ENCODE data around the gene TRH. TPM values are rescaled to one million over a fixed set of nuclear protein-coding genes. Genes with fewer than 3 reads are reported as not detected.

Gene TRH
- total RNA-seq, 1 experiment from 2014 or later = 0.22 TPM

- no peak overlapping the region for H3K4me3 Mint-ChIP-seq
- H3K36me3 Mint-ChIP-seq = no peaks in the 10 kb centered on the region
- CTCF ChIA-PET = interaction anchor here (0.7 to 1.8 kb wide), 3 partner anchors 11 to 1313 kb away, joined by 3 to 14 read pairs (median 3); no protein-coding TSS in a partner anchor
- no peak overlapping the region for H3K27ac Mint-ChIP-seq
- no peaks in the 10 kb centered on the region for H3K9me3 Mint-ChIP-seq
- no peaks in the 10 kb centered on the region for H3K4me1 Mint-ChIP-seq
- DNase-seq (ENCODE audit: low spot score) (no peak), ATAC-seq (no peak)
- TF ChIP-seq ZNF425 (CRISPR knock-in tag; conservative IDR thresholded peaks at IDR 0.05) (no peak), SMAD4 (CRISPR knock-in tag; IDR thresholded peaks at IDR 0.05) (no peak)
- TF ChIP-seq, protein P1, sequence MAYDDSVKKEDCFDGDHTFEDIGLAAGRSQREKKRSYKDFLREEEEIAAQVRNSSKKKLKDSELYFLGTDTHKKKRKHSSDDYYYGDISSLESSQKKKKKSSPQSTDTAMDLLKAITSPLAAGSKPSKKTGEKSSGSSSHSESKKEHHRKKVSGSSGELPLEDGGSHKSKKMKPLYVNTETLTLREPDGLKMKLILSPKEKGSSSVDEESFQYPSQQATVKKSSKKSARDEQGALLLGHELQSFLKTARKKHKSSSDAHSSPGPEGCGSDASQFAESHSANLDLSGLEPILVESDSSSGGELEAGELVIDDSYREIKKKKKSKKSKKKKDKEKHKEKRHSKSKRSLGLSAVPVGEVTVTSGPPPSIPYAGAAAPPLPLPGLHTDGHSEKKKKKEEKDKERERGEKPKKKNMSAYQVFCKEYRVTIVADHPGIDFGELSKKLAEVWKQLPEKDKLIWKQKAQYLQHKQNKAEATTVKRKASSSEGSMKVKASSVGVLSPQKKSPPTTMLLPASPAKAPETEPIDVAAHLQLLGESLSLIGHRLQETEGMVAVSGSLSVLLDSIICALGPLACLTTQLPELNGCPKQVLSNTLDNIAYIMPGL (CRISPR knock-in tag; IDR thresholded peaks at IDR 0.05) = no peak
- H3K27me3 Mint-ChIP-seq (ENCODE audit: low read depth) = peaks cover 17% of the 10 kb centered on the region; the same call in 1 of the 2 replicates
- POLR2A ChIA-PET = interaction anchor here (1.1 kb wide), 1 partner anchor 10 kb away, joined by 3 read pairs; no protein-coding TSS in a partner anchor
Measured at GRCh38 chr3:129952556-129953355, 21.8 kb upstream of the TRH start.

DNA sequence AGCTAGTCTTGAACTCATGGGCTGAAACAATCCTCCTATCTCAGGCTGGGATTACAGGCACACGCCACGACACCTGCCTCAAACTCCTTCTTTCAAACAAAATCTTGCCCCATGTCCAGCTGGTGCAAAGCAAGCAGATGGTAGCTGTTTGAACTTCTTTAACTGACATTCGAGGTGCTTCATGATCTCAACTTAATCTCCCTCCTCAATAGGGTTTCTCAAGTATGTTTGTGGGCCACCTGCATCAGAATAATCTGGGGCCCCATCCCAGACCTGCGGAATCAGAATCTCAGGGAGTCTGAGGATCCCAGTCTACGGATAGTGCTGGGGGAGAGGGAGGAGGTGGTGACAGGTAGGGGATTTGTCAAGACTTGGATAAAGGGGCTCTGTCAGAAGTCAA, 20.9 kb upstream of the TRH start:
- ATAC-seq (no peak), DNase-seq (ENCODE audit: low spot score) (no peak)
- CTCF ChIA-PET = interaction anchor here (1.8 kb wide), 1 partner anchor 11 kb away, joined by 14 read pairs; no protein-coding TSS in a partner anchor
- no peaks in the 10 kb centered on the region for H3K9me3 Mint-ChIP-seq
- POLR2A ChIA-PET = no interaction called here
- no peaks in the 10 kb centered on the region for H3K4me1 Mint-ChIP-seq
- H3K27me3 Mint-ChIP-seq (ENCODE audit: low read depth) = peaks cover 24% of the 10 kb centered on the region; the same call in 1 of the 2 replicates
- no peaks in the 10 kb centered on the region for H3K36me3 Mint-ChIP-seq
- H3K27ac Mint-ChIP-seq = no peak overlapping the region
- H3K4me3 Mint-ChIP-seq = no peak overlapping the region
- TF ChIP-seq CREB1 (CRISPR knock-in tag; IDR thresholded peaks at IDR 0.05) (no peak), PRDM15 (CRISPR knock-in tag; IDR thresholded peaks at IDR 0.05) (no peak), TEAD4 (CRISPR knock-in tag; IDR thresholded peaks at IDR 0.05) (no peak), JUN (CRISPR knock-in tag; IDR thresholded peaks at IDR 0.05) (no peak), TCF7 (CRISPR knock-in tag; IDR thresholded peaks at IDR 0.05; ENCODE audit: low read depth) (no peak), SMAD4 (CRISPR knock-in tag; IDR thresholded peaks at IDR 0.05) (no peak), CBFB (CRISPR knock-in tag; IDR thresholded peaks at IDR 0.05; ENCODE audit: low read depth) (no peak), ATF2 (CRISPR knock-in tag; IDR thresholded peaks at IDR 0.05; ENCODE audit: borderline replicate concordance, low read depth) (no peak), ZNF121 (CRISPR knock-in tag; IDR thresholded peaks at IDR 0.05) (no peak), IRF2 (CRISPR knock-in tag; IDR thresholded peaks at IDR 0.05; ENCODE audit: borderline replicate concordance, low read depth) (no peak), USF1 (CRISPR knock-in tag; IDR thresholded peaks at IDR 0.05) (no peak), FOXK1 (CRISPR knock-in tag; IDR thresholded peaks at IDR 0.05) (no peak), ZNF232 (CRISPR knock-in tag; IDR thresholded peaks at IDR 0.05) (no peak), KAT7 (CRISPR knock-in tag; IDR thresholded peaks at IDR 0.05; ENCODE audit: borderline replicate concordance) (no peak), ZNF317 (CRISPR knock-in tag; IDR thresholded peaks at IDR 0.05; ENCODE audit: borderline replicate concordance, low read depth) (no peak), NR2C2 (CRISPR knock-in tag; IDR thresholded peaks at IDR 0.05) (no peak)
- TF ChIP-seq, protein P2, sequence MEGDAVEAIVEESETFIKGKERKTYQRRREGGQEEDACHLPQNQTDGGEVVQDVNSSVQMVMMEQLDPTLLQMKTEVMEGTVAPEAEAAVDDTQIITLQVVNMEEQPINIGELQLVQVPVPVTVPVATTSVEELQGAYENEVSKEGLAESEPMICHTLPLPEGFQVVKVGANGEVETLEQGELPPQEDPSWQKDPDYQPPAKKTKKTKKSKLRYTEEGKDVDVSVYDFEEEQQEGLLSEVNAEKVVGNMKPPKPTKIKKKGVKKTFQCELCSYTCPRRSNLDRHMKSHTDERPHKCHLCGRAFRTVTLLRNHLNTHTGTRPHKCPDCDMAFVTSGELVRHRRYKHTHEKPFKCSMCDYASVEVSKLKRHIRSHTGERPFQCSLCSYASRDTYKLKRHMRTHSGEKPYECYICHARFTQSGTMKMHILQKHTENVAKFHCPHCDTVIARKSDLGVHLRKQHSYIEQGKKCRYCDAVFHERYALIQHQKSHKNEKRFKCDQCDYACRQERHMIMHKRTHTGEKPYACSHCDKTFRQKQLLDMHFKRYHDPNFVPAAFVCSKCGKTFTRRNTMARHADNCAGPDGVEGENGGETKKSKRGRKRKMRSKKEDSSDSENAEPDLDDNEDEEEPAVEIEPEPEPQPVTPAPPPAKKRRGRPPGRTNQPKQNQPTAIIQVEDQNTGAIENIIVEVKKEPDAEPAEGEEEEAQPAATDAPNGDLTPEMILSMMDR (IDR thresholded peaks at IDR 0.05) = no peak
- TF ChIP-seq, protein P3, sequence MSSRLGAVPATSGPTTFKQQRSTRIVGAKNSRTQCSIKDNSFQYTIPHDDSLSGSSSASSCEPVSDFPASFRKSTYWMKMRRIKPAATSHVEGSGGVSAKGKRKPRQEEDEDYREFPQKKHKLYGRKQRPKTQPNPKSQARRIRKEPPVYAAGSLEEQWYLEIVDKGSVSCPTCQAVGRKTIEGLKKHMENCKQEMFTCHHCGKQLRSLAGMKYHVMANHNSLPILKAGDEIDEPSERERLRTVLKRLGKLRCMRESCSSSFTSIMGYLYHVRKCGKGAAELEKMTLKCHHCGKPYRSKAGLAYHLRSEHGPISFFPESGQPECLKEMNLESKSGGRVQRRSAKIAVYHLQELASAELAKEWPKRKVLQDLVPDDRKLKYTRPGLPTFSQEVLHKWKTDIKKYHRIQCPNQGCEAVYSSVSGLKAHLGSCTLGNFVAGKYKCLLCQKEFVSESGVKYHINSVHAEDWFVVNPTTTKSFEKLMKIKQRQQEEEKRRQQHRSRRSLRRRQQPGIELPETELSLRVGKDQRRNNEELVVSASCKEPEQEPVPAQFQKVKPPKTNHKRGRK (CRISPR knock-in tag; IDR thresholded peaks at IDR 0.05; ENCODE audit: borderline replicate concordance) = no peak
